ENCODE data around the gene PAK6.

The PAK6 gene

GRCh38 chr15:40258544-40258943 lies 19.7 kb downstream of the PAK6 start:
- no peak overlapping the region for H3K27ac ChIP-seq (ENCODE audit: low read depth, low read length)
- H3K36me3 ChIP-seq (ENCODE audit: low read length) = no peaks in the 10 kb centered on the region
- no peaks in the 10 kb centered on the region for H3K9me3 ChIP-seq (ENCODE audit: insufficient read depth, low read length)
- H3K9ac ChIP-seq (ENCODE audit: low read length) = no peak overlapping the region
- no peaks in the 10 kb centered on the region for H4K20me1 ChIP-seq (ENCODE audit: low read depth, low read length)
- H3K4me2 ChIP-seq (ENCODE audit: low read depth, low read length, poor library complexity, severe bottlenecking) = no peak overlapping the region
- no peak overlapping the region for H3K4me3 ChIP-seq (ENCODE audit: insufficient read depth, low read length, poor library complexity, severe bottlenecking)
- H3K9me2 ChIP-seq (replicated peaks; ENCODE audit: insufficient read depth, low read length) = no peaks in the 10 kb centered on the region
- no peaks in the 10 kb centered on the region for H3K27me3 ChIP-seq (ENCODE audit: low read length)
- no peaks in the 10 kb centered on the region for H3K79me2 ChIP-seq (ENCODE audit: insufficient read depth, low read length)
- H2AFZ ChIP-seq (ENCODE audit: low read depth, low read length, severe bottlenecking) = no peak overlapping the region
- H3F3A ChIP-seq (ENCODE audit: insufficient read depth) = no peaks in the 10 kb centered on the region
- TF ChIP-seq EZH2phosphoT487 (conservative IDR thresholded peaks at IDR 0.05; ENCODE audit: low read length) = no peak
- no peak for TF ChIP-seq CTCF (IDR thresholded peaks at IDR 0.05; ENCODE audit: insufficient read depth, low read length, poor library complexity, severe bottlenecking)

GRCh38 chr15:40259021-40259420 lies 20.2 kb downstream of the PAK6 start:
- Histone ChIP-seq H3K79me2 (ENCODE audit: insufficient read depth, low read length) (no peaks in the 10 kb centered on the region), H3K9me3 (ENCODE audit: insufficient read depth, low read length) (no peaks in the 10 kb centered on the region), H3K9me2 (replicated peaks; ENCODE audit: insufficient read depth, low read length) (no peaks in the 10 kb centered on the region), H4K20me1 (ENCODE audit: low read depth, low read length) (no peaks in the 10 kb centered on the region), H3K4me3 (ENCODE audit: insufficient read depth, low read length, poor library complexity, severe bottlenecking) (no peak overlapping the region), H2AFZ (ENCODE audit: low read depth, low read length, severe bottlenecking) (no peak overlapping the region), H3K4me2 (ENCODE audit: low read depth, low read length, poor library complexity, severe bottlenecking) (no peak overlapping the region), H3F3A (ENCODE audit: insufficient read depth) (no peaks in the 10 kb centered on the region), H3K9ac (ENCODE audit: low read length) (no peak overlapping the region), H3K27ac (ENCODE audit: low read depth, low read length) (no peak overlapping the region), H3K36me3 (ENCODE audit: low read length) (no peaks in the 10 kb centered on the region), H3K27me3 (ENCODE audit: low read length) (no peaks in the 10 kb centered on the region)
- TF ChIP-seq CTCF (IDR thresholded peaks at IDR 0.05; ENCODE audit: insufficient read depth, low read length, poor library complexity, severe bottlenecking) (no peak), EZH2phosphoT487 (conservative IDR thresholded peaks at IDR 0.05; ENCODE audit: low read length) (no peak)

GRCh38 chr15:40263024-40263754 lies 24.3 kb downstream of the PAK6 start:
- Histone ChIP-seq H3K4me3 (ENCODE audit: insufficient read depth, low read length, poor library complexity, severe bottlenecking) (no peak overlapping the region), H3K4me2 (ENCODE audit: low read depth, low read length, poor library complexity, severe bottlenecking) (no peak overlapping the region), H3F3A (ENCODE audit: insufficient read depth) (no peaks in the 10 kb centered on the region), H3K9ac (ENCODE audit: low read length) (no peak overlapping the region), H4K20me1 (ENCODE audit: low read depth, low read length) (no peaks in the 10 kb centered on the region), H3K79me2 (ENCODE audit: insufficient read depth, low read length) (no peaks in the 10 kb centered on the region), H3K9me3 (ENCODE audit: insufficient read depth, low read length) (no peaks in the 10 kb centered on the region), H3K27ac (ENCODE audit: low read depth, low read length) (no peak overlapping the region), H3K27me3 (ENCODE audit: low read length) (no peaks in the 10 kb centered on the region), H2AFZ (ENCODE audit: low read depth, low read length, severe bottlenecking) (no peak overlapping the region), H3K36me3 (ENCODE audit: low read length) (no peaks in the 10 kb centered on the region), H3K9me2 (replicated peaks; ENCODE audit: insufficient read depth, low read length) (no peaks in the 10 kb centered on the region)
- no peak for TF ChIP-seq CTCF (IDR thresholded peaks at IDR 0.05; ENCODE audit: insufficient read depth, low read length, poor library complexity, severe bottlenecking)
- TF ChIP-seq EZH2phosphoT487 (conservative IDR thresholded peaks at IDR 0.05; ENCODE audit: low read length) = no peak
